MM.1S (cell line): ENCODE data around the gene STX8.

ENCODE experiments used
- EZH2 ChIP-seq: fragments of 300-600 bp; sonication (generic); optimal IDR thresholded peaks from 2 replicates; pipeline ENCODE3; 2017; ENCODE audit warnings: low read depth, mild to moderate bottlenecking, antibody characterized with exemption, low read length, mixed read lengths
- EZH2phosphoT487 ChIP-seq: fragments of 300-600 bp; sonication (generic); IDR thresholded peaks from 2 replicates; pipeline ENCODE4 v1.6.1; 2018; ENCODE audit warnings: antibody characterized with exemption, low read length
- TF ChIP-seq, protein P1 (sequence below): fragments of 300-600 bp; sonication (generic); IDR thresholded peaks from 2 replicates; pipeline ENCODE4 v1.5.1; 2016; ENCODE audit warnings: antibody characterized with exemption, low read length, mixed read lengths

DNA sequence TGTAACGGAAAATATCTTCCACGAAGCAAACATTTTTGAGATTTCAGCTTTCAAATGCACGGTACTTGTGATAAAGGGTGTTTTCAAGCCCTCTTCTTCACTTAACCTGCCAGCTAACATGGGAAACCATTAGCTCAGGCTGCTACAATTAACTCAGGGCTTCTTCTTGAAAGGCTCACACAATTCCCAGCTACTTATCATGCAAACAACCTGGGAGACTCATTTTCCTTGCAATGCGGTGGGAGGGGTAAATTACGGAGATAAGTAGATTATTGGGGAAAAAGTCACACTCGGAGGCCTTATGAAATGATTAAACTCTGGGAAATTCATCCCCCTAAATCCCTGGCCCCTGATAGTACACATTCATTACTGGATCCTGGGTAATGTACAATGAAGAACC, 266.4 kb downstream of the STX8 start:
- TF ChIP-seq, protein P1, sequence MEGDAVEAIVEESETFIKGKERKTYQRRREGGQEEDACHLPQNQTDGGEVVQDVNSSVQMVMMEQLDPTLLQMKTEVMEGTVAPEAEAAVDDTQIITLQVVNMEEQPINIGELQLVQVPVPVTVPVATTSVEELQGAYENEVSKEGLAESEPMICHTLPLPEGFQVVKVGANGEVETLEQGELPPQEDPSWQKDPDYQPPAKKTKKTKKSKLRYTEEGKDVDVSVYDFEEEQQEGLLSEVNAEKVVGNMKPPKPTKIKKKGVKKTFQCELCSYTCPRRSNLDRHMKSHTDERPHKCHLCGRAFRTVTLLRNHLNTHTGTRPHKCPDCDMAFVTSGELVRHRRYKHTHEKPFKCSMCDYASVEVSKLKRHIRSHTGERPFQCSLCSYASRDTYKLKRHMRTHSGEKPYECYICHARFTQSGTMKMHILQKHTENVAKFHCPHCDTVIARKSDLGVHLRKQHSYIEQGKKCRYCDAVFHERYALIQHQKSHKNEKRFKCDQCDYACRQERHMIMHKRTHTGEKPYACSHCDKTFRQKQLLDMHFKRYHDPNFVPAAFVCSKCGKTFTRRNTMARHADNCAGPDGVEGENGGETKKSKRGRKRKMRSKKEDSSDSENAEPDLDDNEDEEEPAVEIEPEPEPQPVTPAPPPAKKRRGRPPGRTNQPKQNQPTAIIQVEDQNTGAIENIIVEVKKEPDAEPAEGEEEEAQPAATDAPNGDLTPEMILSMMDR, result no peak
- no peak for TF ChIP-seq EZH2phosphoT487
- TF ChIP-seq EZH2, result no peak
